PFSK-1 (cell line): ENCODE measurements around the gene GREB1.

ENCODE experiments used
- POLR2AphosphoS5 ChIP-seq: IDR thresholded peaks from 2 replicates; pipeline ENCODE4 v1.6.1; 2012; ENCODE audit warnings: low read depth, mild to moderate bottlenecking, control low read depth, low read length, moderate library complexity
- SIN3A ChIP-seq: IDR thresholded peaks from 2 replicates; pipeline ENCODE4 v1.6.1; 2012; ENCODE audit warnings: mild to moderate bottlenecking, low read length, moderate library complexity, borderline replicate concordance; ENCODE audit not compliant: insufficient read depth
- TAF1 ChIP-seq: IDR thresholded peaks from 2 replicates; pipeline ENCODE4 v1.6.1; 2012; ENCODE audit warnings: low read length, control low read depth, borderline replicate concordance; ENCODE audit not compliant: insufficient read depth
- TF ChIP-seq, protein P1 (sequence below), 2 experiments: IDR thresholded peaks; 2 replicates each; pipeline versions ENCODE4 v1.6.1 to v1.8.0; 2011 to 2012; ENCODE audit warnings: low read depth in 2 of 2, low read length in 2 of 2, control low read depth in 1 of 2, inconsistent platforms in 1 of 2, mild to moderate bottlenecking in 1 of 2, moderate library complexity in 1 of 2; ENCODE audit not compliant: insufficient read depth in 1 of 2

DNA sequence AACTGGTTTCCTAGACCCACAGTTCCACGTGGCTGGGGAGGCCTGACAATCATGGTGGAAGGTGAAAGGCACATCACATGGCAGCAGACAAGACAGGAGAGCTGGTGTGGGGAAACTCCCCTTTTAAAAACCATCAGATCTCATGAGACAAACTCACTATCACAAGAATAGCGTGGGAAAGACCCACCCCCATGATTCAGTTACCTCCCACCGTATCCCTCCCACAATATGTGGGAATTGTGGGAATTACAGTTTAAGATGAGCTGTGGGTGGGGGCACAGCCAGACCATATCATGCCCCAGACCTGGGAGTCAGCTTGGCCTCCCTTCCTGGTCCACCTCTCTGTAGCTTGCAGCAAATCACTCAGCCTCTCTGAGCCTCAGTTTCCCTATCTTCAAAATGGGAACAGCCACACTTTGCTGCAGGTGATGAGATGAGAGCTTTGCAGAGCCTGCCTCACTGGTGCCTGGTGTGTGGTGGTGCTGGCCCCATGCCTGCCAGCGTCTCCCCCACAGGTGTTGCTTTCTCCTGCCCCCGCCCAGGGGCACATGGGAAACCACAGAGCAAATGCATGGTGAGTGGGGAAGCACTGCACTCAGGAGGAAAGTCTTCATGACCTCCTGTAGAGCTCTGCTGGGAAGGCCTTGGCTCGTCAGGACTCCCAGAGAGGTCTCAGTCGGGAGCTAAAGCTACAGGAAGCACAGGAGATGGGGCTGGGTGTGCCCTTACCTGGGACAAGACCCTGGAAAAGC is 31.1 kb downstream of the GREB1 start:
- TF ChIP-seq POLR2AphosphoS5 (no peak), TAF1 (no peak), SIN3A (no peak)
- TF ChIP-seq, protein P1, sequence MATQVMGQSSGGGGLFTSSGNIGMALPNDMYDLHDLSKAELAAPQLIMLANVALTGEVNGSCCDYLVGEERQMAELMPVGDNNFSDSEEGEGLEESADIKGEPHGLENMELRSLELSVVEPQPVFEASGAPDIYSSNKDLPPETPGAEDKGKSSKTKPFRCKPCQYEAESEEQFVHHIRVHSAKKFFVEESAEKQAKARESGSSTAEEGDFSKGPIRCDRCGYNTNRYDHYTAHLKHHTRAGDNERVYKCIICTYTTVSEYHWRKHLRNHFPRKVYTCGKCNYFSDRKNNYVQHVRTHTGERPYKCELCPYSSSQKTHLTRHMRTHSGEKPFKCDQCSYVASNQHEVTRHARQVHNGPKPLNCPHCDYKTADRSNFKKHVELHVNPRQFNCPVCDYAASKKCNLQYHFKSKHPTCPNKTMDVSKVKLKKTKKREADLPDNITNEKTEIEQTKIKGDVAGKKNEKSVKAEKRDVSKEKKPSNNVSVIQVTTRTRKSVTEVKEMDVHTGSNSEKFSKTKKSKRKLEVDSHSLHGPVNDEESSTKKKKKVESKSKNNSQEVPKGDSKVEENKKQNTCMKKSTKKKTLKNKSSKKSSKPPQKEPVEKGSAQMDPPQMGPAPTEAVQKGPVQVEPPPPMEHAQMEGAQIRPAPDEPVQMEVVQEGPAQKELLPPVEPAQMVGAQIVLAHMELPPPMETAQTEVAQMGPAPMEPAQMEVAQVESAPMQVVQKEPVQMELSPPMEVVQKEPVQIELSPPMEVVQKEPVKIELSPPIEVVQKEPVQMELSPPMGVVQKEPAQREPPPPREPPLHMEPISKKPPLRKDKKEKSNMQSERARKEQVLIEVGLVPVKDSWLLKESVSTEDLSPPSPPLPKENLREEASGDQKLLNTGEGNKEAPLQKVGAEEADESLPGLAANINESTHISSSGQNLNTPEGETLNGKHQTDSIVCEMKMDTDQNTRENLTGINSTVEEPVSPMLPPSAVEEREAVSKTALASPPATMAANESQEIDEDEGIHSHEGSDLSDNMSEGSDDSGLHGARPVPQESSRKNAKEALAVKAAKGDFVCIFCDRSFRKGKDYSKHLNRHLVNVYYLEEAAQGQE (IDR thresholded peaks at IDR 0.05; ENCODE audit: insufficient read depth in 1 of 2, low read depth in 2 of 2, low read length in 2 of 2): no peak
